ENCODE results near the gene UBL5. TPM values are rescaled to one million over a fixed set of nuclear protein-coding genes. Genes with fewer than 3 reads are reported as not detected.

Gene UBL5
- total RNA-seq, 1 donor from 2014 or later: 258 TPM

- DNase-seq (ENCODE audit: extremely low spot score, unreplicated experiment): peak; percentile 97
- Mint-ChIP-seq H3K4me3 (ENCODE audit: unreplicated experiment) (peak overlapping the region; percentile 92), H3K27ac (ENCODE audit: unreplicated experiment) (peak overlapping the region; percentile 98), H3K36me3 (ENCODE audit: unreplicated experiment) (no peaks in the 10 kb centered on the region), H3K9me3 (ENCODE audit: unreplicated experiment) (no peaks in the 10 kb centered on the region), H3K27me3 (ENCODE audit: unreplicated experiment) (no peaks in the 10 kb centered on the region), H3K4me1 (ENCODE audit: unreplicated experiment) (peaks cover 11% of the 10 kb centered on the region)
- TF ChIP-seq, protein P1, sequence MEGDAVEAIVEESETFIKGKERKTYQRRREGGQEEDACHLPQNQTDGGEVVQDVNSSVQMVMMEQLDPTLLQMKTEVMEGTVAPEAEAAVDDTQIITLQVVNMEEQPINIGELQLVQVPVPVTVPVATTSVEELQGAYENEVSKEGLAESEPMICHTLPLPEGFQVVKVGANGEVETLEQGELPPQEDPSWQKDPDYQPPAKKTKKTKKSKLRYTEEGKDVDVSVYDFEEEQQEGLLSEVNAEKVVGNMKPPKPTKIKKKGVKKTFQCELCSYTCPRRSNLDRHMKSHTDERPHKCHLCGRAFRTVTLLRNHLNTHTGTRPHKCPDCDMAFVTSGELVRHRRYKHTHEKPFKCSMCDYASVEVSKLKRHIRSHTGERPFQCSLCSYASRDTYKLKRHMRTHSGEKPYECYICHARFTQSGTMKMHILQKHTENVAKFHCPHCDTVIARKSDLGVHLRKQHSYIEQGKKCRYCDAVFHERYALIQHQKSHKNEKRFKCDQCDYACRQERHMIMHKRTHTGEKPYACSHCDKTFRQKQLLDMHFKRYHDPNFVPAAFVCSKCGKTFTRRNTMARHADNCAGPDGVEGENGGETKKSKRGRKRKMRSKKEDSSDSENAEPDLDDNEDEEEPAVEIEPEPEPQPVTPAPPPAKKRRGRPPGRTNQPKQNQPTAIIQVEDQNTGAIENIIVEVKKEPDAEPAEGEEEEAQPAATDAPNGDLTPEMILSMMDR (IDR thresholded peaks at IDR 0.05): no peak
Measured at GRCh38 chr19:9792206-9793070, 35.3 kb upstream of the UBL5 start.

DNA sequence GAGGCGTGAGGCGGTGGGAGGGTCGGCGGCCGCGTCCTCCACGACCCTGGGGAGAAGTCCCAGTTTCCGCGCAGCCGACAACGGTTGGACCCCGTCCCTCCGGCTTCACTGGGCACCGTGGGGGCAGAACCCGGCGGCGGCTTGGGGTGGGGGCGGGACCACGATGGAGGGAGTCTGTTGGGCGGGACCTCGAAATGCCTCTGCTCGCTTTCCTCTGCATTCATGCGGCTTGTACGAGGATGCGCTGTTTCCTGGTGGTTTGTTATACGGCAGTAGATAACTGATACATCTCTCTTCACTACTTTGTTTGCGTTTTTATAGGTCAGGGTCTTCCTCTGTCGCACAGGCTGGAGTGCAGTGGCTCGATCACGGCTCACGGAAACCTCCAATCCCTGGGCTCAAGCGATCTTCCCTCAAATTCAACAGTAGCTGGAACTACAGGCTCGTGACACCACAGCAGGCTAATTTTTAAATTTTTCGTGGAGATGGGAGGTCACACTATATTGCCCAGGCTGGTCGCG lies 34.6 kb upstream of the UBL5 start:
- peak overlapping the region; percentile 92 for H3K4me3 Mint-ChIP-seq (ENCODE audit: unreplicated experiment)
- no peaks in the 10 kb centered on the region for H3K36me3 Mint-ChIP-seq (ENCODE audit: unreplicated experiment)
- TF ChIP-seq, protein P1 (IDR thresholded peaks at IDR 0.05): no peak
- H3K27me3 Mint-ChIP-seq (ENCODE audit: unreplicated experiment): no peaks in the 10 kb centered on the region
- H3K4me1 Mint-ChIP-seq (ENCODE audit: unreplicated experiment): peaks cover 11% of the 10 kb centered on the region
- DNase-seq (ENCODE audit: extremely low spot score, unreplicated experiment): no peak
- no peaks in the 10 kb centered on the region for H3K9me3 Mint-ChIP-seq (ENCODE audit: unreplicated experiment)
- peak overlapping the region; percentile 77 for H3K27ac Mint-ChIP-seq (ENCODE audit: unreplicated experiment)

DNA sequence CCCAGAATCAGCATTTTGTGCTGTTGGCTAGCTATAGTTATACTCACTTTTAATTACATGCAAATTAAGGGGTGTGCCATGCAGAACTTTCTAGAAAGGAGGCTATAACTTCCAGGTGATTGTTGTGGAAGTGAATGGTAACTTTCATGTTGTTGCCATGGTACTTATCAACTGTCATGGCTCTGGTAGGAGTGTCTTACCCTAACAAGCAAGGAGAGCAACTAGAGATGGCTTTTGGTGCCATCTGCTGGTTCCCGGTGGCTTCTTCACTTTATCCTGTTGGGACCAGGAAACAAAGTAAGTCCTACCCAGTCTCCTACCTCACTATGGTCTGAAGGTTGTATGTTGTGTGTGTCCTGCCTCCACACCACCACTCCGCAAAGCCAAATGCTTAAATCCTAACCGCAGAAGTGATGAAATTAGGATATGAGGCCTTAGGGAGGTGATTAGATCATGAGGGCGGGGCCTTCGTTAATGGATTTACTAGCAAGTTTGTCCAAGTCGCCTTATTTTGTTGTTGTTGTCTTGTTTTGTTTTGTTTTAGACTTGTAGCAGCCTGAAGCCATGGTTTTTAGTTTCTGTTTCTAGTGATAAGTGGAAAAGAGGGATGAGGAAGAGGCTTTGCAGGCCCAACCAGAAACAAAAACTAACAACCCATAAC lies 31.5 kb upstream of the UBL5 start:
- no peaks in the 10 kb centered on the region for H3K9me3 Mint-ChIP-seq (ENCODE audit: unreplicated experiment)
- H3K4me1 Mint-ChIP-seq (ENCODE audit: unreplicated experiment): peaks cover 6% of the 10 kb centered on the region
- DNase-seq (ENCODE audit: extremely low spot score, unreplicated experiment): peak; percentile 91
- H3K4me3 Mint-ChIP-seq (ENCODE audit: unreplicated experiment): no peak overlapping the region
- H3K27ac Mint-ChIP-seq (ENCODE audit: unreplicated experiment): peak overlapping the region; percentile 48
- TF ChIP-seq, protein P1 (IDR thresholded peaks at IDR 0.05): peak; percentile 93
- no peaks in the 10 kb centered on the region for H3K36me3 Mint-ChIP-seq (ENCODE audit: unreplicated experiment)
- no peaks in the 10 kb centered on the region for H3K27me3 Mint-ChIP-seq (ENCODE audit: unreplicated experiment)

GRCh38 chr19:9797871-9798270 lies 29.8 kb upstream of the UBL5 start:
- DNase-seq (ENCODE audit: extremely low spot score, unreplicated experiment): no peak
- Mint-ChIP-seq H3K27me3 (ENCODE audit: unreplicated experiment) (no peaks in the 10 kb centered on the region), H3K4me3 (ENCODE audit: unreplicated experiment) (no peak overlapping the region), H3K27ac (ENCODE audit: unreplicated experiment) (no peak overlapping the region), H3K9me3 (ENCODE audit: unreplicated experiment) (no peaks in the 10 kb centered on the region), H3K4me1 (ENCODE audit: unreplicated experiment) (peaks cover 3% of the 10 kb centered on the region), H3K36me3 (ENCODE audit: unreplicated experiment) (no peaks in the 10 kb centered on the region)
- TF ChIP-seq, protein P1 (IDR thresholded peaks at IDR 0.05): no peak

DNA sequence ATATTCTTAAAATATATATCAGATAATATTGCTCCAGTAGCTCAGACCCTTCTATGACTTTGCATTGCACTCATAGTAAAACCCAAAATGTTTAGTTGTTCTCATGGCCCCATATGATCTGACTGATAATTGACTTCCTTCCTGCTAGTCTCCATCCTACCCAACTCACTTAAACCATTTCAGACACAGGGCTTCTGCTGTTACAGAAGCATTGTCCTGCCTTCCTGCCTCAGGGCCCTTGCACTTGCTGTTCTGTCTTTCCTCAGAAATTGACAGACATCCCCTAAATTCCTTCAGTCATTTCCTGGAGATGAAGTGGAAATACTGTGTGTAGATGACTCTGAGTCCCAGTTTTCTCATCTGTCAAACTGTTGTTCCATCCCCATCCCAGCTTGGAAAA lies 28.6 kb upstream of the UBL5 start:
- Mint-ChIP-seq H3K36me3 (ENCODE audit: unreplicated experiment) (no peaks in the 10 kb centered on the region), H3K27me3 (ENCODE audit: unreplicated experiment) (no peaks in the 10 kb centered on the region), H3K4me1 (ENCODE audit: unreplicated experiment) (no peaks in the 10 kb centered on the region), H3K27ac (ENCODE audit: unreplicated experiment) (no peak overlapping the region), H3K4me3 (ENCODE audit: unreplicated experiment) (no peak overlapping the region), H3K9me3 (ENCODE audit: unreplicated experiment) (no peaks in the 10 kb centered on the region)
- TF ChIP-seq, protein P1 (IDR thresholded peaks at IDR 0.05): no peak
- DNase-seq (ENCODE audit: extremely low spot score, unreplicated experiment): no peak

Data from osteocyte (in vitro differentiated cells).